Activated CD8-positive, alpha-beta T cell treated with anti-CD3 and anti-CD28 coated beads for 36 hours (primary cell): ENCODE data around the gene NAPSA. TPM values are rescaled to one million over a fixed set of nuclear protein-coding genes. Genes with fewer than 3 reads are reported as not detected.

Experiments used
- ATAC-seq: fragments of 200-7000 bp; cut with Tn5 transposase; one replicate; pipeline ENCODE4 v1.10.0; 2021; ENCODE audit warnings: mild to moderate bottlenecking, moderate library complexity
- CTCF ChIA-PET: fragments of 350-600 bp; sonication (Branson Sonifier 250); formaldehyde crosslinking; loops from one replicate; lab custom pipeline; 2021; ENCODE audit warnings: antibody characterized with exemption; lab: Charles Lee
- POLR2A ChIA-PET: fragments of 350-600 bp; sonication (Branson Sonifier 250); formaldehyde crosslinking; loops from one replicate; lab custom pipeline; 2021; ENCODE audit warnings: antibody characterized with exemption; lab: Charles Lee
- DNase-seq: peaks from one replicate; pipeline ENCODE4 v3.0.0-alpha.2; 2020
- H3K27ac Mint-ChIP-seq: one replicate; pipeline ENCODE4 v1.8.0; 2021; ENCODE audit warnings: mild to moderate bottlenecking, mixed read lengths
- H3K27me3 Mint-ChIP-seq: one replicate; pipeline ENCODE4 v1.8.0; 2021; ENCODE audit warnings: mixed read lengths
- H3K36me3 Mint-ChIP-seq: one replicate; pipeline ENCODE4 v1.8.0; 2021; ENCODE audit warnings: low read depth, mixed read lengths
- H3K4me1 Mint-ChIP-seq: one replicate; pipeline ENCODE4 v1.8.0; 2021; ENCODE audit warnings: low read depth, mixed read lengths
- H3K4me3 Mint-ChIP-seq: one replicate; pipeline ENCODE4 v1.8.0; 2021; ENCODE audit warnings: mild to moderate bottlenecking, moderate library complexity, mixed read lengths
- H3K9me3 Mint-ChIP-seq: one replicate; pipeline ENCODE4 v1.8.0; 2021; ENCODE audit warnings: mixed read lengths
- CTCF ChIP-seq: fragments of 200-600 bp; IDR thresholded peaks from one replicate; pipeline ENCODE4 v1.8.0; 2022; ENCODE audit warnings: antibody characterized with exemption, mild to moderate bottlenecking
- intact Hi-C: fragments of 100-400 bp; cut with micrococcal nuclease; formaldehyde crosslinking; loops from one replicate; pipeline ENCODE4 v1.10.0; 2022
- total RNA-seq, 2 experiments: library from RNA; stranded (reverse); gene quantifications; one replicate each; pipeline ENCODE4 v1.2.3, GENCODE V29; 2021

Gene NAPSA
- total RNA-seq, 2 experiments from 2014 or later = 18.3 to 20.0 TPM

GRCh38 chr19:50381881-50382729 lies 16.7 kb upstream of the NAPSA start:
- Mint-ChIP-seq H3K27ac (no peak overlapping the region), H3K27me3 (no peaks in the 10 kb centered on the region), H3K36me3 (peaks cover 36% of the 10 kb centered on the region), H3K4me3 (no peak overlapping the region), H3K9me3 (no peaks in the 10 kb centered on the region), H3K4me1 (peaks cover 34% of the 10 kb centered on the region)
- CTCF ChIA-PET = no interaction called here
- intact Hi-C loops = no loop called here
- TF ChIP-seq CTCF = no peak
- POLR2A ChIA-PET = interaction anchor here (1.0 kb wide), 1 partner anchor 13 kb away, joined by 4 read pairs; no protein-coding TSS in a partner anchor
- no peak for DNase-seq
- no peak for ATAC-seq

GRCh38 chr19:50380751-50381151 lies 15.3 kb upstream of the NAPSA start:
- POLR2A ChIA-PET = no interaction called here
- H3K36me3 Mint-ChIP-seq = peaks cover 38% of the 10 kb centered on the region
- no peak for TF ChIP-seq CTCF
- no peaks in the 10 kb centered on the region for H3K27me3 Mint-ChIP-seq
- CTCF ChIA-PET = no interaction called here
- H3K4me3 Mint-ChIP-seq = no peak overlapping the region
- no peak overlapping the region for H3K27ac Mint-ChIP-seq
- DNase-seq = no peak
- H3K4me1 Mint-ChIP-seq = peaks cover 33% of the 10 kb centered on the region
- intact Hi-C loops = no loop called here
- H3K9me3 Mint-ChIP-seq = no peaks in the 10 kb centered on the region
- no peak for ATAC-seq

- DNase-seq (no peak), ATAC-seq (no peak)
- Mint-ChIP-seq H3K4me1 (peaks cover 32% of the 10 kb centered on the region), H3K27me3 (no peaks in the 10 kb centered on the region), H3K36me3 (peaks cover 35% of the 10 kb centered on the region), H3K9me3 (no peaks in the 10 kb centered on the region), H3K4me3 (no peak overlapping the region), H3K27ac (no peak overlapping the region)
- intact Hi-C loops = no loop called here
- TF ChIP-seq CTCF = no peak
- POLR2A ChIA-PET = no interaction called here
- CTCF ChIA-PET = no interaction called here
Observed at GRCh38 chr19:50380137-50380536, 14.7 kb upstream of the NAPSA start.

GRCh38 chr19:50379602-50380001 lies 14.2 kb upstream of the NAPSA start:
- ChIA-PET CTCF (no interaction called here), POLR2A (no interaction called here)
- DNase-seq (no peak), ATAC-seq (no peak)
- TF ChIP-seq CTCF = no peak
- Mint-ChIP-seq H3K27ac (no peak overlapping the region), H3K4me1 (peaks cover 29% of the 10 kb centered on the region), H3K27me3 (no peaks in the 10 kb centered on the region), H3K4me3 (no peak overlapping the region), H3K9me3 (no peaks in the 10 kb centered on the region), H3K36me3 (peaks cover 30% of the 10 kb centered on the region)
- intact Hi-C loops = no loop called here

- CTCF ChIA-PET = no interaction called here
- Mint-ChIP-seq H3K4me1 (peaks cover 34% of the 10 kb centered on the region), H3K36me3 (peaks cover 27% of the 10 kb centered on the region), H3K27ac (no peak overlapping the region), H3K4me3 (no peak overlapping the region), H3K27me3 (no peaks in the 10 kb centered on the region), H3K9me3 (no peaks in the 10 kb centered on the region)
- no peak for TF ChIP-seq CTCF
- intact Hi-C loops = no loop called here
- DNase-seq (no peak), ATAC-seq (no peak)
- POLR2A ChIA-PET = no interaction called here
Observed at GRCh38 chr19:50378863-50379236, 13.4 kb upstream of the NAPSA start.
